ENCODE results near the gene DDRGK1. TPM values are rescaled to one million over a fixed set of nuclear protein-coding genes. Genes with fewer than 3 reads are reported as not detected.
"Not testable (repeated sequence)": the region's sequence is repeated elsewhere in the genome, so short reads cannot be mapped to it uniquely, and the experiment has no call there.

DDRGK1 gene
- total RNA-seq, 1 donor from 2014 or later = 36.5 TPM

DNA sequence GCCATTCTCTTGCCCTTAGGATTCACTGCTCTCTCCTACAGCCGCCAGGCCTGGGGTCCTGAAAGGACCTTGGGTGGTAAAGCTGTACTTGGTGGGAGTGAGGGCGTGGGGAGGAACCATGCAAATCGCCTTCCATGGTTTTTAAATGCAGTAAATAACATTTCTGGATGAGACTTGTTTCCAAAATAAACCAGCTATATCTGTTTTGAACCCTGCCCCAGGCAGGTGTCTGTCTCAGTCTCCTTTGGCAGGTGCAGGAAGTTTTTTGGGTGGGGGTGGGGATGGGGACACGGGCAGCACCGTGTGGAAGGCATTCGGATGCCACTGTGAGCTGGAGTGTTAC, 19.1 kb upstream of the DDRGK1 start:
- intact Hi-C loops (cut with DNase I) = loop anchor here (10.0 kb wide), 1 partner anchor 51 kb away; no protein-coding TSS in a partner anchor
- ATAC-seq (no peak), DNase-seq (ENCODE audit: missing footprints) (no peak)

DNA sequence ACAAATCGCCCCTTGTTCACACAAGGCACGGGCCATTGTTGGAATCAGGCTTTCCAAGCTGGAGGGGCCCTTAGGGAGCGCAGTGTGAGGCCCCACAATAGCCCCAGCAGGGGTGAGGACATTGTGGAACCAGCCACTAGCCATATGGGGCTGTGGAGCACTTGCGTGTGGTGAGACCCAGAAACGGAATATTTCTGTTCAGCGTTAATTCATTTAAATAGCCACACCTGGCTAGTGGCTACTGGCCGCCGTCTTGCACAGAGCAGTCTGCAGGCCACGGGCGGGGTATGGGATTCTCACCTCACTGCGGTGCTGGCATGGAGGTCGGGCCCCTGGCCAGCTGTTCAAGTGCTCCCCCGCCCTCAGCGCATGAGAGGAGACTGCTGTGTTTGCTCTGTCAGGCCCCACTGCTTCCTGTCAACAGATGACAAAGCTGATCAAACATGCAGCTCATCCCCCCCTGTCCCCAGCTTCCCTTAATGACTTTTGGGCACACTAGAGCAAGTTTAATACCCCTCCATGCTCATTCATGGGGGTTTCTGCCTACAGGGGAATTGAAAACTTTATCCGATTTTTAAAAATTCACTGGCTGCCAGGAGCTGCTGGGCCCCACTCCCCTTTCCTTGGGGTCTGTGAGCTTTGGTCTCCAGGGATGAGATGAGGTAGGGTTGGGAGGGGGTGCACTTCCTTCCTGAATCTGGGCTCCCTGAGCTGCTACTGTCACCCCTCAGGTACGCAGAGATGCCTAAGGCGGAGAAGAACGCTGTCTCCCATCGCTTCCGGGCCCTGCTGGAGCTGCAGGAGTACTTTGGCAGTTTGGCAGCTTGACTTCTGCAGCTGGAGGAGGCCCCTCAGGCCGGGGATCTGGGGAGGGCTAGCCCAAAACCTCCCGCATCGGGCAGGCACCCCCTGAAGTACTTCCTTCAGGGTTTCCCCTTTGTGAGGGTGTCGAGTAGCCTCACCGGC, 18.4 kb upstream of the DDRGK1 start:
- ATAC-seq (peak; percentile 88), DNase-seq (ENCODE audit: missing footprints) (peak; percentile 72)
- intact Hi-C loops (cut with DNase I) = loop anchor here (10.0 kb wide), 1 partner anchor 52 kb away; no protein-coding TSS in a partner anchor

DNA sequence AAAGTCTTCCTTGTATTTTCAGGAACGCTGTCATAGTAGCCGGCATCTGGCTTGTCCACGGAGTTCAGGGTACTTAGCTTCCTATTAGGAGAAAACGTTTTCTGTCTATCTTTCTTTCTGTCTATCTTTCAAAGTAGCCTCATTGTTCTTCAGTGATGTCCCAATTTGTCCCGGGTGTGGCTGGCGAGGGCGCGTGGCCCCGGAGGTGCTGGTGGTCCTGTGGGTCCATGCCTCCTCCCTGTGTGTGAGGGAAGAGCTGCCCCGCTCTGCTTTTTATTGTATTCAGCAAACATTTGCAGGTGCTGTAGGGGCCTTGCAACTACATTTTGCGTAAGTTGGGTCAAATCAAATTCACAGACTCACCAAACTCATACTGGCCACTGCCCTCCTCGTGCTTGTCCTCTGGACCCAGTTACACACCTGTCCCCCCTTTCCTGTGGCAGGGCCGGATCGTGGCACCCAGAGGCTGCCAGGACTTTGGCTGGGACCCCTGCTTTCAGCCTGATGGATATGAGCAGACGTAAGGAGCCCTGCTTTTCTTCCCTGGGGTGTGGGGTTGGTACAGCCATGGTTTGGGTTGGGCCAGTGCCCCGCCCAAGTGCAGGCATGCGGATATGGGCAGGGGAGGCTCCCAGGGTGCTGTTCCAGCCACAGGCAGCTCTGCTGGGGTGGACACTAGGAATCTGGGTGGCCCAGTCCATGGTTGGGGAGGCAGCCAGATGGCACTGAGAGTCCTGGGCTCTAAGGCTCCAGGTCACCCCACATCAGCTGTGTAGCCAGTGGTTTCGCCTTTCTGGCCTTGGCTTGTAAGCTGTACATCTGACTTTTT, 17.1 kb upstream of the DDRGK1 start:
- intact Hi-C loops (cut with DNase I) = loop anchor here (10.0 kb wide), 1 partner anchor 53 kb away; no protein-coding TSS in a partner anchor
- ATAC-seq = no peak
- DNase-seq (ENCODE audit: missing footprints) = peak; percentile 28

DNA sequence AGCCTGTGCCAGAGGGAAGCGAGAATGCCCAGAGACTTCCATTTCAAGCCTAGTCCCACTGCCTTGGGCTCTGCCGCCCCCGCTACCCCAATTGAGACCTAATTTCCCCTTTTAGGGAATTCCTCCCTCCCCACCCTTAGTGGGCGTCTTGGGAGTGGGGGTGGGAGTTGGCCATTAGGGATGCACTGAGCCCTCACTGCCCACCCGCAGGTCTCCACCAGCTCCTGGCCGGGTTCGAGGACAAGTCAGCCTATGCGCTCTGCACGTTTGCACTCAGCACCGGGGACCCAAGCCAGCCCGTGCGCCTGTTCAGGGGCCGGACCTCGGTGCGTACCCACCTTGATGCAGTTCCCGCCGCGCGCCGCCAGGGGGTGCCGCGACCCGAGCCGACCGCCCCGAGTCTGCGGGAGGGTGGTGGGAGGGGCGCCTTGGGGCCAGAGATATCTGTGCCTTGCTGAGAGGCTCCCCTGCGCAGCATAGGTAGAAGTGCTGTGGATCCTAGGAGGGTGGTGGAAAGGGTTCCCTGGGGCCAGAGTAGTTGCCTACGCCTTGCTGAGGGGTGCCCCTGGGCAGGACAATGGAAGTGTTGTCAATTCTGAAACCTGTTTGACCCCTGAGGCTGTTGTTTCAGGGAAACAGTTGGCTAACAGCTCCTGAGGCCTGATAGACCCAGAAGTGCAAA, 14.0 kb upstream of the DDRGK1 start:
- ATAC-seq = peak; percentile 64
- DNase-seq (ENCODE audit: missing footprints) = peak; percentile 91
- intact Hi-C loops (cut with DNase I) = loop anchor here (5.0 kb wide), 1 partner anchor 99 kb away; no protein-coding TSS in a partner anchor

DNA sequence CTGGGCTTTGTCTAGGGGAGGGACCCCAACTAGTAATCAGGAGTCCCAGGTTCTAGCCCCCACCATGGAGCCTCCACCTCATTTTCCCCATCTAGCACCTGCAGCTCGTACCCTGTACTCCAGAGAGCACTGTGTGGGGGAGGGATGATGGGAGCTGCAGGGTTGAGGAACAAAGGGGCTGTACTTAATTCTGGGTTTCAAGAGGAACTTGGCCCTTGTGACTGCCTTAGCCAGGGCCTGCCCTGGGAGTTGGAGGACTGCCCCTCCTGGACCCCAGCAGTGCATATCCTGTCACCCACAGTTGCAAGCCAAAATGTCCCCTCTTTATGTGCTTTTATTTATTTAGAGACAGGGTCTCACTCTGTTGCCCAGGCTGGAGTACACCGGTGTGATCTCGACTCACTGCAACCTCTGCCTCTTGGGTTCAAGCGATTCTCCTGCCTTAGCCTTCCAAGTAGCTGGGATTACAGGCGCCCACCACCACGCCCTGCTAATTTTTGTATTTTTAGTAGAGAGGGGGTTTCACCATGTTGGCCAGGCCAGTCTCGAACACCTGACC, 11.0 kb upstream of the DDRGK1 start:
- intact Hi-C loops (cut with DNase I) = loop anchor here (5.0 kb wide), 1 partner anchor 102 kb away; no protein-coding TSS in a partner anchor
- not testable (repeated sequence) for DNase-seq (ENCODE audit: missing footprints); ATAC-seq

DNA sequence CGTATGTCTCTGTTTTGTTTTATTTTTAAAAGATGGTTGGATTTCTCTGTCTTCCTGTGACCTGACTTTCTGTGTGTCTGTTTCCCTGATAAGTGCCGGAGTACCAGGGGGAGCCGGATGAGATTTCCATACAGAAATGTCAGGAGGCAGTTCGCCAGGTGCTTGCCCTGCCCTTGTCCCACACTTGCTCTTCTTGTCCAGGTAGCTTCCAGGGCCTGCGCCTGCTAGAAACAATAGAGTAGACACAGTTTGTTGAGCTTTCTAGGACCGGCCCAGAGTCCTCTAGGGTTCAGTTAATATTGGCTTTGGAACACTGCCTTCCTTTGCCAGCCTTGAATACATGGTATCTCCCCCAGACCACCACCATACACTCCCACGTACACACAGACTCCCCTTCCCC, 8.7 kb upstream of the DDRGK1 start:
- DNase-seq (ENCODE audit: missing footprints) (no peak), ATAC-seq (no peak)
- intact Hi-C loops (cut with DNase I) = no loop called here

DNA sequence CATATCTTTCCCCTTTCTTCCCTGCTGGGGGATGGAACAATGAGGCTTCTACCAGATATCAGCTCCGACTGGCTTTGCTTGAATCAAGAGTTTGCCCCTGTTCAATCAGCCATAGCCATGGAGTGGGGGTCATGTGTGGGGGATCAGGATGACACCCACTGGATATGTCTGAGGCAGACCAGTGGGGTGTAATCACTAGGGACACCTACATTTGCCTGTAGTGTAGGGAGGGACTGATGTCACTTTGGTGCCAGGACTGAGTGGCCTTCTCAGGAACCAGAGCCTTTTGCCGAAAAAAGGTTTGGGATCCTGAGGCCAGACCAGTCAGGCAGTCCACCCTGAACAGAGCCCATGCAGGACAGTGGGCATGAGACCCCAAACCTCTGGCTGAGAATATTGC, 5.9 kb upstream of the DDRGK1 start:
- ATAC-seq (peak; percentile 18), DNase-seq (ENCODE audit: missing footprints) (no peak)
- intact Hi-C loops (cut with DNase I) = no loop called here

DNA sequence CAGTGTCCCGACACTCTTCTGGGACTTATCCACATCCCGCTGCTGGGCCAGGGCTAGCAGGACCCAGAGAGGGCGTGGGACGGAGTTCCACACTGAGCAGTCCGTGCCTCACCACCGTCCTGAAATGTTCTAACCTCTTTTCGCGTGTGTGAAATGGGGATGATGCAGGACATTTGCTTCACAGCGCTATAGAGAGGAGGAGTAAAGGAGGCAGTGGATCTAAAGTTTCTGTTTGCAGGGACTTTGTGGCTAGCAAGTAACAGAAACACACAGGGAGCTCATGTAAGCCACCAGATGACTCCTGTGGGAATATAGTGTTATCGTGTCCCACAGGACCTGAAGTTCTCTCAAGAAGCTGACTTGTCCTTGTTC, 5.5 kb upstream of the DDRGK1 start:
- ATAC-seq (peak; percentile 27), DNase-seq (ENCODE audit: missing footprints) (no peak)
- intact Hi-C loops (cut with DNase I) = no loop called here

DNA sequence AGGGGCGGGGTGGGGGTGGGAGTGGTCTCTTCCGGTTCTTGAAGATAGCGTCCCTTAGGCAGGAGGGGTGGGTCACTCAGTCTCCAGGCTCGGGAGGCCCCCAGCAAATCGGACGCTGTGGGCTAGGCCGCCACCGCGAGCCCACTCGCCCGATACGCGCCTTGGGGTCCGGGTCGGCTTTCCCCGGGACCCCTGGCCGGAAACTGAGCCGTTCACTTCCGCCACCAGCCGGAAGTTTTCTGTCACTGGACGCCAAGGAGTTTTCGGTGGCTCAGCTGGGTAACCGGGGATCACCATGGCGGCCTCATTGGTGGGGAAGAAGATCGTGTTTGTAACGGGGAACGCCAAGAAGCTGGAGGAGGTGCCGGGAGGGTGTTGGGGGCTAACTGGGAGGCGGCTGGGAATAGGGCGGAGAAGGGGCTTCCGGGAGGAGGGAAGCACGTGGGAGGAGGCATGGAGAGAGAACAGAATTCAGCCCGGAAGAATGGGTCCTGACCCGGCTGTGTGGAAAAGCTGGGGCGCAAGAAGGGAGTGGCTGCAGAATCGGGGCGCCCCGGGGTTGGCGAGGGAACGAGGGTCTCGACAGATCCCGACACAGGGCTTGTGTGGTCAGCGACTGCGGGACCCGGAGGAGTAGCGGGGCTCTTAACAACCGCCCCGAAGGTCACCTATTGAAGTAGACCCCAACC, 4.9 kb upstream of the DDRGK1 start, which contains the start of gene ITPA:
TSS of gene ITPA (plus strand) at position 242 of the 689 bp plus-strand sequence. CDS start at position 296, 54 bp downstream.
- peak; percentile 68 for DNase-seq (ENCODE audit: missing footprints)
- ATAC-seq = peak; percentile 47
- intact Hi-C loops (cut with DNase I) = no loop called here

DNA sequence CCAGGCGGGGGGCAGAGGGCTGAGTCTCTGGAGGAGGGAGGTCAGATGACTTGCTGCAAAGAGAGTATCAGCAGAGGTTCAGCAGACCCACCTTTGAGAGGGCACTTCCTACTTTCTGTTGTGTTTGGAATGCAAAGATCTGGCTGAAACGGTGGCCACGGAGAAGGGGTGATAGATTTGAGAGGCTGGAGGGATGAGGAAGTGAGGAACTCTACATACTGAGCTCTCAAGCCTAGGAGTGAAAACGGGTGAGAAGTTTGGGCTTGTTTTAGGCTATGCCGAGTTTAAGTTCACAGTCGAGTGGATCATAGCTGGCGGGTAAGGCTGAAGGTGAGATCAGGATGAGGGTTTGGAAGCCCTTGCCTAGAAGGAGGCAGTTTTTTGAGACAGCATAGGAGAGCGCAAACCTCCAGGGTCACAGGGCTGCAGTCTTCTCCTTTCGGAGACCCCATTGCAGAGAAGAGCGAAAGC, 4.3 kb upstream of the DDRGK1 start:
- ATAC-seq (peak; percentile 11), DNase-seq (ENCODE audit: missing footprints) (no peak)
- intact Hi-C loops (cut with DNase I) = no loop called here

DNA sequence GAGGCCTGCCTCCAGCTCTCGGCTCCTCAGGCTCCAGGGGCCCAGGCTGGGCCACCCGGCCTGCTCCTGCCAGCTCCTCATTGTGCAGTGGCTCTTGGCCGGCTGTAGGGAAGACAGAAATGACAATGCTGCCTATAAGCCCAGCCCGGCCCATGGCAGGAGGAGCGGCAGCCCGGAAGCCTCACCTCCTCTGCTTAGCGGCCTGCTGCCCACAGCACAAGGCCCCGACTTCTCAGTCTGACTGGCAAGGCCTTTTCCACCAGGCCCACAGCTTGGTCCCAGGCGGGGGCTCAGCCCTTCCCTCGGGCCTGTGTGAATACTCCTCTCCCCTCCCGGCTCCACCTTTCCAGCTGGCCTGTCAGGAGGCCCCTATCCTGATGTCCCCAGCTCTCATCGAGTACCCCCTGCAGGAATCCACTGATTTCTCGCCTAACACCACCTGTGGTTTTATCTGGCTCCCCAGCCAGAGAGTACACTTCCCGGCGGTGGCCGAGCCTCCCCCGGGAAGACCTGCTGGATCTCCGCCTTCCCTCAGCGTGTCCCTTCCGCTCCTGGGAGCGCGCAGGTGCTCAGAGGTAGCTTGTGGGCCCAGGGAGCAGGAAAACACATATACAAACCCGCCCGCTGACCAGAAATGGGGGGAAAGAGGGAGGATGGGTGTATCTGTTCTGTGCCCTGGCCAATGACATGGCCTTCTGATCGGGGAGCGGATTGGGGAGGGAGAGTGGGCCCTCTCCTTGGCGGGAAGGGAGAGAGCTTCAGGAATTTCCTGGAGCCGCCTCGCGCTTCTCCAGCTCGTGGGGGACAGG, 963 bp downstream of the DDRGK1 start:
- intact Hi-C loops (cut with DNase I) = loop anchor here (5.0 kb wide), 1 partner anchor 36 kb away; no protein-coding TSS in a partner anchor
- peak; percentile 8 for ATAC-seq
- DNase-seq (ENCODE audit: missing footprints) = peak; percentile 66

DNA sequence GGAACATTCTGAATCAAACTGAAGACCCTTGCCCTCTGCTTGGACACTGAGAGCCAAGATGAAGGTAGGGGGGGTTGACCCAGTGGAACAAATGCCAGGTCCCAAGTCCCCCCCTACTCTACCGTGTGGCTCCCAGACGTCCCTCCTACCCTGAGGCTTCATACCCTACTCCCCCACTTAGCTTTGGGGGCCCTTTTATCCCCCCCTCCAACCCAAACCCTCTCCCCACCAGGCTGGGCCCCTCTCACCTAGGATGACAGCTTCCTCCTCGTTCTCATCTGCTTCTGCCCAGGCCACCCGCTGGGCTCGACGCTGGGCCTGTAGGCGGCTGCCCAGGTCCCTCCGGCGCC, 1.5 kb downstream of the DDRGK1 start:
- DNase-seq (ENCODE audit: missing footprints) = no peak
- ATAC-seq = no peak
- intact Hi-C loops (cut with DNase I) = loop anchor here (5.0 kb wide), 1 partner anchor 36 kb away; no protein-coding TSS in a partner anchor

DNA sequence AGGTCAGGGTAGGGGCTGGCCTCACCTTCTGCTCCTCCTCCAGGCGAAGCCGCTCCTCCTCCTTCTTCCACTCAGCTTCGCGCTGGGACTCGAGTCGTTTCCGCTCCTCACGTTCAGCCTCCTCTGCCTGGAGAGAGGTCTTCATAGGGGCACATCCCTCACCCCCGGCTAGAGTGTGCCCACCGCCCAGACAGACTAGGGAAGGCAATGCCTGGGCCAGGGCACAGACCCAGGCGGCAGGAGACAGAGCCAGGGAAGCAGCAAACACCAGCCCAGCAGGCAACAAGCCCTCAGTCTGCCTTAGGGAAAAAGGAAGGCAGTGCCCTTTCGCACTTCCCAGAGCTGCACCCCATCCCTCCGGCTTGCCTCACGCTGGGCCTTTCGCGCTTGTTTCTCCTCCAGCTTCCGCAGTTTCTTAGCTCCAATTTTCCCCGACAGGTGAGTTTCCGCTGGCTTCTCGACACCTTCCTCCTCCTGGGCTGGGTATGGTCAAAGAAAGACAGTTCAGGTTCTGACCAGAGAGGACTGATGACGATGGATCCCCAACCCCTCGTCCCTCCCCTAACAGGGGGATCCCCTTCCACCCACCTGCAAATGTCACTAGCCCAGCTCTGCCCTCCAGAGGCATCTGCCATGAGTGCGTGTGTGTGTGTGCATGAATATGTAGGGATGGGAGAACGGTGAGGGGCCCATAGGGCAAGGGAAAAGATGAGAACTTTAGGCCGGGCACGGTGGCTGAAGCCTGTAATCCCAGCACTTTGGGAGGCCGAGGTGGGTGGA, 4.3 kb downstream of the DDRGK1 start:
- no peak for ATAC-seq
- DNase-seq (ENCODE audit: missing footprints) = peak; percentile 64
- intact Hi-C loops (cut with DNase I) = loop anchor here (5.0 kb wide), 1 partner anchor 33 kb away; no protein-coding TSS in a partner anchor

DNA sequence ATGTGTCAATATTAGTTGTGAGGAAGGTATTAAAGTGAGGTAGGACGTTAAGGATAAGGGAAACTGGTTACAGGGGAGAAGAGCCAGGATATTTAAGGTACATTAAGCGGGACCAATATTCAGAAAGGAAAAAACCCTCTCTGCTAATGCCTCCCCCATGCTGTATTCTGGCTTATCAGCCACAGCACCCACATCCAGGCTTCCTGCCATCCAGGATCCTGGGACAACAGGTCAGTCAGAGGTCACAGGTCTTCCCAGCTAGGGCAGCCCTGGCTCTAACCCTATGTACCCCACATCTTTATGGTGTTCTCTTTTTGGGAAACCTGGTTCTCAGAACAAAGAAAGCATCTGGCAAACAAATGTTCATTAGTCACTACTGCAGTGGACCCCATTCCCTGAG, 5.3 kb downstream of the DDRGK1 start:
- intact Hi-C loops (cut with DNase I) = no loop called here
- ATAC-seq = no peak
- DNase-seq (ENCODE audit: missing footprints) = no peak

DNA sequence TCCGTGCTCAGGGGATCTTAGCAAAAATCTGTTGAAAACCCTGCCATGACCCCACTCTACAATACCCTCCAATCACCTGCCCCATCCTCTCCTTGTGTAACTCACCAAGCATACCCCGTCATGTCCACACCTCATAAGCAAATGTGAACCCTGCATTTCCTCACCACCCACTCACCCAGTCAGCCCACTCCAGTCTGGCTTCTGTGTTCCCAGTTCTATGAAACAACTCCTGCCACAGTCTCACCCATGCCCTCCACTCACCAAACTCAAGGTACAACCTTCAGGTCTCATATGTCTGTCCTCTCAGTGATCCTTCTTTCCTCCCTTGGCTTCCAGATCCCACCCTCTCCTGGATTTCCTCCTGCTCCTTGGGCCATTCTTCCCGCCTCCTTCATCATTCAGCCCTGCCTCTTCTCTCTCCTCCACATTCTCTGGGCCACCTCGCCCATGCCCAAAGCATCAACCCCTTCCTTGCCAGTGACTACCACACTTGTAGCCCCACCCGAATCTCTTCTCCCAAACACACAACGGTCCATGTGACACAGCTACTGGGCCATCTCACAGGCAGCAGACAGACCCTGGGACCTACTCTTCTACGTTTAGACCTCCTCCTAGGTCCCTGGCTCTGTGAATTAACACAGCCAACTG, 8.8 kb downstream of the DDRGK1 start:
- intact Hi-C loops (cut with DNase I) = no loop called here
- no peak for DNase-seq (ENCODE audit: missing footprints)
- no peak for ATAC-seq

Measured in Right ventricle myocardium inferior (tissue), 1 donor.